ENCODE measurements around the gene COL12A1. TPM values are rescaled to one million over a fixed set of nuclear protein-coding genes. Genes with fewer than 3 reads are reported as not detected.

COL12A1 gene
- total and polyA plus RNA-seq, 10 of the 15 experiments (the other 5 are each of a cell fraction or from before 2014, with no cell fraction given) = under 0.01 to 0.69 (median 0.11) TPM; not detected in 6

DNA sequence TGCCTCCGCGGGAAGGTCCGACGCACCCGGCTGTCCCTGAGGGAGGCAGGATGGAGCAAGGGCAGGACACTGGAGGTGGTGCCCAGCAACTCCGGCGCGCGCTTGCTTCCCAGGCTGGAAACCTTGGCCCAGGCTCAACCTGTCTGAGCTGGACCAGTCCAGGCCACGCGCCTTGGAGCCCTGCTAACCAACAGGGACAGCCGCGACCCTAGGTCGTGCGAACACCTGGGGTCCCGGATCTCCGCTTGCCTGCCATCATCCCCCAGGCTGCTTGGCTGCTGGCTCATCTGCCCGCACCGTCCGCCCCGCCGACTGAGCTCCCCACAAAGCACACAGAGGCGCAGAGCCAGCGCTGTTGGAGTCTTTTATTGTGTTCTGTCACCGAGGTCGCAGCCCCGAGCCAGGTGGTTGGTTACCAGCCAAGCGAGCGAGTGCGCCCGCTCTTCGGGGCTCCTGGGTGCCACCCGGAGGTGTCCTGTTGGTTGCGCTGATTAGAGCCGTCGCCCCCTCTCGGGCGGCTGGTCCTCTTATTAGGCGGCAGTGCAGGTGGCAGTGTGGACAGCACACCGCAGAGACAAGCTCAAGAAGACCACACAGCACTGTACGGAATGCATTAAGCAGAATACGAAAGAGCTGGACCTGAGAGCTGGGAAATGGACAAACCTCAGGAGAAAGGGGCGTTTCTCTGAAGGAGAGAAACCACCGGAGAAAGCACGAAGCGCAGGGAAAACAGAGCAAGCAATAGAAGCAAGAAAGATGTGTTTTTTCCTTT lies 3.8 kb downstream of the COL12A1 start:
- Histone ChIP-seq H3K4me3 (no peak overlapping the region), H3K79me2 (ENCODE audit: control insufficient read depth, insufficient read depth, low read length) (no peaks in the 10 kb centered on the region), H3K27ac (ENCODE audit: control insufficient read depth, insufficient read depth) (no peak overlapping the region), H3K4me1 (ENCODE audit: control insufficient read depth, insufficient read depth, low read length) (no peaks in the 10 kb centered on the region), H3K27me3 (replicated peaks in 1 of 2; ENCODE audit: control insufficient read depth in 2 of 2, insufficient read depth in 2 of 2, low read length in 1 of 2) (peaks cover 26 to 27% of the 10 kb centered on the region in 2 experiments), H3K9ac (ENCODE audit: control insufficient read depth, insufficient read depth, low read length) (no peak overlapping the region), H4K20me1 (ENCODE audit: control insufficient read depth, insufficient read depth) (no peaks in the 10 kb centered on the region; the same call in 1 of the 2 replicates), H3K4me2 (ENCODE audit: control insufficient read depth, insufficient read depth) (no peak overlapping the region), H3K36me3 (ENCODE audit: control insufficient read depth in 2 of 2, insufficient read depth in 2 of 2, low read length in 1 of 2) (no peaks in the 10 kb centered on the region), H3K9me3 (replicated peaks; ENCODE audit: control insufficient read depth, insufficient read depth, low read length) (no peaks in the 10 kb centered on the region), H2AFZ (ENCODE audit: control insufficient read depth, low read depth, low read length) (no peak overlapping the region)
- in situ Hi-C loops (cut with MboI) (loop anchor here (5.0 to 10.0 kb wide), 2 partner anchors 787 to 1110 kb away; no protein-coding TSS in a partner anchor), intact Hi-C loops (cut with micrococcal nuclease; ENCODE audit: unreplicated experiment) (loop anchor here (5.0 to 10.0 kb wide), 4 partner anchors 267 to 605 kb away; no protein-coding TSS in a partner anchor)
- TF ChIP-seq STAT1 (conservative IDR thresholded peaks at IDR 0.05) = no peak
- no peak for TF ChIP-seq PBX3 (IDR thresholded peaks at IDR 0.05; ENCODE audit: insufficient replicate concordance, low read depth, low read length)
- no peak for TF ChIP-seq ATF2 (IDR thresholded peaks at IDR 0.05; ENCODE audit: low read length)
- TF ChIP-seq YY1 (IDR thresholded peaks at IDR 0.05; ENCODE audit: low read depth, low read length) = no peak
- no peak for TF ChIP-seq ZNF384 (IDR thresholded peaks at IDR 0.05; ENCODE audit: borderline replicate concordance, low read depth, low read length)
- TF ChIP-seq MTA2 (IDR thresholded peaks at IDR 0.05; ENCODE audit: low read depth) = no peak
- TF ChIP-seq, protein P1, sequence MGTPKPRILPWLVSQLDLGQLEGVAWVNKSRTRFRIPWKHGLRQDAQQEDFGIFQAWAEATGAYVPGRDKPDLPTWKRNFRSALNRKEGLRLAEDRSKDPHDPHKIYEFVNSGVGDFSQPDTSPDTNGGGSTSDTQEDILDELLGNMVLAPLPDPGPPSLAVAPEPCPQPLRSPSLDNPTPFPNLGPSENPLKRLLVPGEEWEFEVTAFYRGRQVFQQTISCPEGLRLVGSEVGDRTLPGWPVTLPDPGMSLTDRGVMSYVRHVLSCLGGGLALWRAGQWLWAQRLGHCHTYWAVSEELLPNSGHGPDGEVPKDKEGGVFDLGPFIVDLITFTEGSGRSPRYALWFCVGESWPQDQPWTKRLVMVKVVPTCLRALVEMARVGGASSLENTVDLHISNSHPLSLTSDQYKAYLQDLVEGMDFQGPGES (IDR thresholded peaks at IDR 0.05) = no peak
- no peak for TF ChIP-seq BCL3 (IDR thresholded peaks at IDR 0.05; ENCODE audit: borderline replicate concordance, insufficient read depth, low read depth, low read length, poor library complexity, severe bottlenecking)
- ATAC-seq (peak; percentile 59), DNase-seq (ENCODE audit: low read depth, low spot score) (no peak), FAIRE-seq (no peak)
- ChIA-PET CTCF (interaction anchor here (0.9 to 5.5 kb wide), 7 partner anchors 11 to 1464 kb away, joined by 3 to 69 read pairs (median 21); no protein-coding TSS in a partner anchor), POLR2A (no interaction called here), SMC1A (ENCODE audit: uncharacterized antibody, unreplicated experiment) (interaction anchor here (0.9 to 4.7 kb wide), 2 partner anchors 792 to 1462 kb away, joined by 3 to 60 read pairs; no protein-coding TSS in a partner anchor), RAD21 (ENCODE audit: unreplicated experiment) (interaction anchor here (1.3 to 2.6 kb wide), 2 partner anchors 788 to 793 kb away, joined by 3 to 14 read pairs; no protein-coding TSS in a partner anchor)
- BruUV-seq (replicated peaks) = no TSS peak
- 14% methylated on average over 46 of the region's 46 CpGs for WGBS (ENCODE audit: insufficient coverage, insufficient replicate concordance, low lambda C conversion rate, missing lambda C conversion rate)
